Measurements from ENCODE around the gene LRGUK. TPM values are rescaled to one million over a fixed set of nuclear protein-coding genes. Genes with fewer than 3 reads are reported as not detected.

The LRGUK gene
- total and polyA plus RNA-seq, 2 of the 4 experiments (the other 2 are of a cell fraction): 0.07 TPM; not detected in 1

DNA sequence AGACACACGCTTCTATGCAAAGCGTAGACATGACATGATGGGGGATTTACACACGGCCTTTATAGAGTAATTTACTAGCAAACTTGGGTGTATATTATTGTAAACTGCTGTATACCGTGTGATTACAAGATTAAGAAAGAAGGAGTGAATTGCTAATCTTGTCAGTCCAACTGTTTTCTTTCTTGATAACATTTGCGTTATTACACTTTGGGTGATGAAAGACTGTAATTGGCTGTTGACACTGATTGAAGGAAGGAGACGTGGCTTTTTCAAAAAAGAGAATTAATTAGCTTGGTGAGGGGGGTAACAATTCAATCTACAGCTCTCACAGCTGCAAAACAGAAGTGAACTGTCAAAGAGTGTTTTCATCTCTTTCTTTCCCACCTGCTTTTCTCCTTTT lies 156.9 kb downstream of the LRGUK start:
- intact Hi-C loops (cut with micrococcal nuclease) (no loop called here), dilution Hi-C loops (cut with HindIII; ENCODE audit: low sequenced_read_pairs, unreplicated experiment) (no loop called here), in situ Hi-C loops (cut with MboI; ENCODE audit: low sequenced_read_pairs) (no loop called here)
- TF ChIP-seq MXI1 (IDR thresholded peaks at IDR 0.05; ENCODE audit: borderline replicate concordance, low read depth, low read length): no peak
- no peak for TF ChIP-seq MAZ (IDR thresholded peaks at IDR 0.05; ENCODE audit: borderline replicate concordance, low read depth, low read length)
- no peak for TF ChIP-seq CHD1 (IDR thresholded peaks at IDR 0.05; ENCODE audit: low read depth, low read length)
- H4K91ac ChIP-seq (ENCODE audit: insufficient read depth, low read depth, low read length): no peak overlapping the region
- H2BK120ac ChIP-seq (ENCODE audit: low read depth, low read length): no peak overlapping the region
- no peak overlapping the region for H3K18ac ChIP-seq (ENCODE audit: low read depth, low read length)
- H3K4me1 ChIP-seq (ENCODE audit: control insufficient read depth, insufficient read depth, low read length): no peaks in the 10 kb centered on the region
- H3K27ac ChIP-seq (ENCODE audit: insufficient read depth, low read length): no peak overlapping the region
- H3K56ac ChIP-seq (ENCODE audit: extremely low read depth, insufficient read depth, low read length): no peak overlapping the region
- no peaks in the 10 kb centered on the region for H3K79me1 ChIP-seq (ENCODE audit: low read depth in 1 of 2, low read length in 2 of 2)
- no peak overlapping the region for H4K8ac ChIP-seq (ENCODE audit: low read depth in 2 of 2, low read length in 2 of 2)
- ATAC-seq (ENCODE audit: low read depth): no peak
- H3K4ac ChIP-seq (ENCODE audit: low read depth, low read length): no peak overlapping the region
- H3K36me3 ChIP-seq (ENCODE audit: control insufficient read depth, insufficient read depth, low read length): no peaks in the 10 kb centered on the region
- H3K4me3 ChIP-seq (ENCODE audit: insufficient read depth, low read depth, low read length): no peak overlapping the region
- H3K9me1 ChIP-seq (ENCODE audit: insufficient read depth, low read length): no peaks in the 10 kb centered on the region
- DNase-seq: no peak
- WGBS, 2 experiments (ENCODE audit: extremely low coverage in 2 of 2, insufficient read length in 1 of 2): 71% methylated on average over 2 of the region's 6 CpGs; no CpG with 5 or more reads in 1 of the 2 experiments
- H2AFZ ChIP-seq (replicated peaks; ENCODE audit: low read length, poor library complexity): no peak overlapping the region
- H3K27me3 ChIP-seq (ENCODE audit: control insufficient read depth, insufficient read depth, low read length): peaks cover 14% of the 10 kb centered on the region
- no peak overlapping the region for H2AK5ac ChIP-seq (ENCODE audit: low read depth, low read length)
- H3K9ac ChIP-seq (ENCODE audit: low read depth, low read length): no peak overlapping the region
- H3K4me2 ChIP-seq (ENCODE audit: low read depth, low read length): no peak overlapping the region
- H4K5ac ChIP-seq (ENCODE audit: low read depth, low read length): no peak overlapping the region
- no peaks in the 10 kb centered on the region for H3K9me3 ChIP-seq (ENCODE audit: control insufficient read depth, insufficient read depth, low read length)
- no peak overlapping the region for H2BK15ac ChIP-seq (ENCODE audit: low read depth, low read length)
- BruUV-seq (replicated peaks): no TSS peak
- H2AK9ac ChIP-seq (replicated peaks; ENCODE audit: low read depth, low read length, poor library complexity): no peak overlapping the region
- ChIA-PET POLR2A (ENCODE audit: unreplicated experiment) (no interaction called here), CTCF (interaction anchor here (0.7 kb wide), 1 partner anchor 11 kb away, joined by 3 read pairs; no protein-coding TSS in a partner anchor)
- no peak overlapping the region for H3K23ac ChIP-seq (ENCODE audit: low read depth, low read length)
- no peak overlapping the region for H2BK20ac ChIP-seq (ENCODE audit: low read depth, low read length)
- H2BK5ac ChIP-seq (ENCODE audit: low read depth, low read length, poor library complexity, severe bottlenecking): no peak overlapping the region
- H4K20me1 ChIP-seq (ENCODE audit: insufficient read depth, low read length): no peaks in the 10 kb centered on the region
- no peak overlapping the region for H3K14ac ChIP-seq (replicated peaks; ENCODE audit: low read depth, low read length)
